ENCODE results near the gene MTF2. TPM values are rescaled to one million over a fixed set of nuclear protein-coding genes. Genes with fewer than 3 reads are reported as not detected.

The MTF2 gene
- total and polyA plus RNA-seq, 2 experiments from 2014 or later, result 82.1 to 133 TPM

GRCh38 chr1:93179886-93180722 lies 101.0 kb downstream of the MTF2 start, which contains the start of gene TMED5:
TMED5 (minus strand) TSS chr1:93180413; CDS start chr1:93180242, 171 bp downstream.
- H3K4me1 Mint-ChIP-seq, result peaks cover 27% of the 10 kb centered on the region
- H3K36me3 Mint-ChIP-seq (ENCODE audit: low read depth), result no peaks in the 10 kb centered on the region; the same call in 1 of the 3 replicates
- no peaks in the 10 kb centered on the region for H3K36me3 ChIP-seq (ENCODE audit: insufficient read depth)
- H3K27ac Mint-ChIP-seq, result peak within 1 kb of the TSS; percentile 99
- H3K4me3 Mint-ChIP-seq, result peak within 1 kb of the TSS; percentile 90
- peaks cover 76% of the 10 kb centered on the region for H3K79me2 ChIP-seq (replicated peaks; ENCODE audit: insufficient read depth)
- peak within 1 kb of the TSS; percentile 94 for H2AFZ ChIP-seq
- ATAC-seq (peak; percentile 95), DNase-seq (ENCODE audit: low spot score) (peak; percentile 99)
- H3K9me2 ChIP-seq (ENCODE audit: insufficient read depth), result no peaks in the 10 kb centered on the region
- H3K9me3 Mint-ChIP-seq, result no peaks in the 10 kb centered on the region; the same call in 2 of the 3 replicates
- peak within 1 kb of the TSS; percentile 94 for H3K27ac ChIP-seq (ENCODE audit: low read depth)
- H3K27me3 Mint-ChIP-seq (ENCODE audit: insufficient read depth, low read depth, poor library complexity), result peaks cover 8% of the 10 kb centered on the region
- peak within 1 kb of the TSS; percentile 79 for H3K4me3 ChIP-seq
- no peaks in the 10 kb centered on the region for H3K27me3 ChIP-seq (ENCODE audit: insufficient read depth)
- peak within 1 kb of the TSS; percentile 84 for H3K4me2 ChIP-seq
- peaks cover 3% of the 10 kb centered on the region; the same call in 1 of the 2 replicates for H3F3A ChIP-seq (replicated peaks; ENCODE audit: low read depth)
- no peak for TF ChIP-seq EZH2 (IDR thresholded peaks at IDR 0.05; ENCODE audit: low read depth, unreplicated experiment)
- TF ChIP-seq POLR2AphosphoS5 (IDR thresholded peaks at IDR 0.05; ENCODE audit: low read depth), result peak; percentile 63
- peak; percentile 85 for TF ChIP-seq CREB1 (CRISPR knock-in tag; IDR thresholded peaks at IDR 0.05; ENCODE audit: low read depth)
- TF ChIP-seq ZNF114 (CRISPR knock-in tag; IDR thresholded peaks at IDR 0.05), result no peak
- no peak for TF ChIP-seq ZNF331 (CRISPR knock-in tag; IDR thresholded peaks at IDR 0.05; ENCODE audit: low read depth)
- TF ChIP-seq ETS1 (IDR thresholded peaks at IDR 0.05), result peak; percentile 93
- peaks cover 6% of the 10 kb centered on the region; the same call in 1 of the 2 replicates for H4K20me1 ChIP-seq (replicated peaks; ENCODE audit: insufficient read depth)
- H3K4me1 ChIP-seq (ENCODE audit: insufficient read depth), result peaks cover 13% of the 10 kb centered on the region

GRCh38 chr1:93180723-93181613 lies 101.9 kb downstream of the MTF2 start, which contains the start of gene CCDC18:
CCDC18 (plus strand) TSS chr1:93180724; CDS start chr1:93183362, 2,638 bp downstream.
- peak within 1 kb of the TSS; percentile 84 for H3K4me2 ChIP-seq
- H3K4me1 Mint-ChIP-seq, result peaks cover 27% of the 10 kb centered on the region
- H3K36me3 ChIP-seq (ENCODE audit: insufficient read depth), result no peaks in the 10 kb centered on the region
- peaks cover 13% of the 10 kb centered on the region for H3K4me1 ChIP-seq (ENCODE audit: insufficient read depth)
- peaks cover 3% of the 10 kb centered on the region; the same call in 1 of the 2 replicates for H3F3A ChIP-seq (replicated peaks; ENCODE audit: low read depth)
- H3K27me3 ChIP-seq (ENCODE audit: insufficient read depth), result no peaks in the 10 kb centered on the region
- DNase-seq (ENCODE audit: low spot score) (peak; percentile 66), ATAC-seq (peak; percentile 13)
- H3K9me3 Mint-ChIP-seq, result no peaks in the 10 kb centered on the region; the same call in 2 of the 3 replicates
- H4K20me1 ChIP-seq (replicated peaks; ENCODE audit: insufficient read depth), result peaks cover 6% of the 10 kb centered on the region; the same call in 1 of the 2 replicates
- no peaks in the 10 kb centered on the region for H3K9me2 ChIP-seq (ENCODE audit: insufficient read depth)
- H3K27ac Mint-ChIP-seq, result peak within 1 kb of the TSS; percentile 99
- H3K36me3 Mint-ChIP-seq (ENCODE audit: low read depth), result no peaks in the 10 kb centered on the region; the same call in 1 of the 3 replicates
- H3K4me3 Mint-ChIP-seq, result peak within 1 kb of the TSS; percentile 90
- no peak for TF ChIP-seq NANOG (IDR thresholded peaks at IDR 0.05; ENCODE audit: borderline replicate concordance)
- TF ChIP-seq EZH2phosphoT487 (IDR thresholded peaks at IDR 0.05; ENCODE audit: unreplicated experiment), result no peak
- peak; percentile 83 for TF ChIP-seq POLR2AphosphoS5 (IDR thresholded peaks at IDR 0.05; ENCODE audit: low read depth)
- H2AFZ ChIP-seq, result peak within 1 kb of the TSS; percentile 94
- H3K79me2 ChIP-seq (replicated peaks; ENCODE audit: insufficient read depth), result peaks cover 68% of the 10 kb centered on the region
- peak within 1 kb of the TSS; percentile 94 for H3K27ac ChIP-seq (ENCODE audit: low read depth)
- peaks cover 8% of the 10 kb centered on the region for H3K27me3 Mint-ChIP-seq (ENCODE audit: insufficient read depth, low read depth, poor library complexity)
- peak within 1 kb of the TSS; percentile 79 for H3K4me3 ChIP-seq
